IMR-90 (cell line): ENCODE data around the gene GDI2. TPM values are rescaled to one million over a fixed set of nuclear protein-coding genes. Genes with fewer than 3 reads are reported as not detected.

Experiments
- ATAC-seq: fragments of 200-7000 bp; cut with Tn5 transposase; 2 replicates; pipeline ENCODE4 v1.9.1; 2020; ENCODE audit warnings: low read depth, mild to moderate bottlenecking, moderate library complexity
- BruUV-seq: library from RNA; stranded (reverse); fragments of 400-500 nt; replicated peaks from 2 replicates; lab custom pipeline; 2021; lab: Mats Ljungman, UMichigan
- CTCF ChIA-PET: fragments of 300-600 bp; formaldehyde crosslinking; extraction: SDS; loops from one replicate; lab custom pipeline; 2021; ENCODE audit warnings: antibody characterized with exemption; lab: Yijun Ruan, JAX
- POLR2A ChIA-PET: fragments of 300-600 bp; sonication (Branson Sonifier 250); formaldehyde crosslinking; loops from one replicate; lab custom pipeline; 2022; ENCODE audit warnings: antibody characterized with exemption; ENCODE audit not compliant: unreplicated experiment; lab: Charles Lee
- DNase-seq: peaks from one replicate; pipeline ENCODE4 v3.0.0; 2013
- H2AFZ ChIP-seq: replicated peaks from 2 replicates; pipeline ENCODE3; 2013; ENCODE audit warnings: low read length, mild to moderate bottlenecking; ENCODE audit not compliant: poor library complexity
- H2AK5ac ChIP-seq: 2 replicates; pipeline ENCODE4 v1.6.1; 2013; ENCODE audit warnings: low read depth, low read length, inconsistent platforms
- H2AK9ac ChIP-seq: replicated peaks from 2 replicates; pipeline ENCODE3; 2013; ENCODE audit warnings: mild to moderate bottlenecking, low read depth, low read length, moderate library complexity; ENCODE audit not compliant: poor library complexity
- H2BK120ac ChIP-seq: 2 replicates; pipeline ENCODE4 v1.6.1; 2013; ENCODE audit warnings: low read depth, low read length, inconsistent platforms
- H2BK15ac ChIP-seq: 3 replicates; pipeline ENCODE4 v1.6.1; 2013; ENCODE audit warnings: low read depth, low read length, inconsistent platforms
- H2BK20ac ChIP-seq: 2 replicates; pipeline ENCODE4 v1.6.1; 2013; ENCODE audit warnings: low read depth, mild to moderate bottlenecking, inconsistent platforms, low read length, moderate library complexity
- H2BK5ac ChIP-seq: 2 replicates; pipeline ENCODE4 v1.6.1; 2013; ENCODE audit warnings: mild to moderate bottlenecking, low read depth, low read length, inconsistent platforms; ENCODE audit not compliant: poor library complexity, severe bottlenecking
- H3K14ac ChIP-seq: replicated peaks from 2 replicates; pipeline ENCODE4 v1.6.1; 2013; ENCODE audit warnings: low read depth, low read length, inconsistent platforms
- H3K18ac ChIP-seq: 2 replicates; pipeline ENCODE4 v1.6.1; 2013; ENCODE audit warnings: low read depth, low read length, control low read depth
- H3K23ac ChIP-seq: 2 replicates; pipeline ENCODE4 v1.6.1; 2013; ENCODE audit warnings: low read depth, low read length, inconsistent platforms
- H3K27ac ChIP-seq: 2 replicates; pipeline ENCODE4 v1.5.1; 2013; ENCODE audit warnings: mild to moderate bottlenecking, control low read depth, low read length; ENCODE audit not compliant: insufficient read depth
- H3K27me3 ChIP-seq: 2 replicates; pipeline ENCODE4 v1.6.1; 2013; ENCODE audit warnings: low read length; ENCODE audit not compliant: control insufficient read depth, insufficient read depth
- H3K36me3 ChIP-seq: 2 replicates; pipeline ENCODE4 v1.6.1; 2013; ENCODE audit warnings: low read length, mixed read lengths; ENCODE audit not compliant: control insufficient read depth, insufficient read depth
- H3K4ac ChIP-seq: 2 replicates; pipeline ENCODE4 v1.6.1; 2013; ENCODE audit warnings: low read depth, low read length, inconsistent platforms
- H3K4me1 ChIP-seq: 2 replicates; pipeline ENCODE4 v1.6.1; 2013; ENCODE audit warnings: low read length, mixed read lengths; ENCODE audit not compliant: control insufficient read depth, insufficient read depth
- H3K4me2 ChIP-seq: 2 replicates; pipeline ENCODE4 v1.6.1; 2013; ENCODE audit warnings: low read depth, mild to moderate bottlenecking, control low read depth, low read length, moderate library complexity
- H3K4me3 ChIP-seq: 2 replicates; pipeline ENCODE4 v1.5.1; 2013; ENCODE audit warnings: low read depth, mild to moderate bottlenecking, control low read depth, low read length, moderate library complexity; ENCODE audit not compliant: insufficient read depth
- H3K56ac ChIP-seq: 2 replicates; pipeline ENCODE4 v1.6.1; 2013; ENCODE audit warnings: low read length, inconsistent platforms; ENCODE audit not compliant: insufficient read depth; ENCODE audit errors: extremely low read depth
- H3K79me1 ChIP-seq, 2 experiments: 2 replicates each; pipeline ENCODE4 v1.6.1; 2013; ENCODE audit warnings: low read length in 2 of 2, inconsistent platforms in 1 of 2, low read depth in 1 of 2
- H3K9ac ChIP-seq: 2 replicates; pipeline ENCODE4 v1.6.1; 2013; ENCODE audit warnings: low read depth, low read length, control low read depth
- H3K9me1 ChIP-seq: 2 replicates; pipeline ENCODE4 v1.6.1; 2013; ENCODE audit warnings: low read length, inconsistent platforms; ENCODE audit not compliant: insufficient read depth
- H3K9me3 ChIP-seq: 2 replicates; pipeline ENCODE4 v1.6.1; 2013; ENCODE audit warnings: low read length; ENCODE audit not compliant: control insufficient read depth, insufficient read depth
- H4K20me1 ChIP-seq: 2 replicates; pipeline ENCODE4 v1.6.1; 2013; ENCODE audit warnings: low read length, inconsistent platforms; ENCODE audit not compliant: insufficient read depth
- H4K5ac ChIP-seq: 2 replicates; pipeline ENCODE4 v1.6.1; 2013; ENCODE audit warnings: mild to moderate bottlenecking, low read depth, low read length, control low read depth
- H4K8ac ChIP-seq, 2 experiments: 2 replicates each; pipeline ENCODE4 v1.6.1; 2013; ENCODE audit warnings: low read depth in 2 of 2, low read length in 2 of 2, control low read depth in 1 of 2, inconsistent platforms in 1 of 2
- H4K91ac ChIP-seq: 2 replicates; pipeline ENCODE4 v1.6.1; 2013; ENCODE audit warnings: low read depth, low read length, inconsistent platforms; ENCODE audit not compliant: insufficient read depth
- CTCF ChIP-seq: conservative IDR thresholded peaks from 2 replicates; pipeline ENCODE4 v1.5.1; 2012; ENCODE audit warnings: mild to moderate bottlenecking, low read depth, low read length, improper control_type of control experiment
- ELK1 ChIP-seq: fragments of 150-350 bp; IDR thresholded peaks from 2 replicates; pipeline ENCODE4 v1.6.1; 2016; ENCODE audit warnings: low read depth, mild to moderate bottlenecking, low read length, moderate library complexity, borderline replicate concordance
- MAFK ChIP-seq: IDR thresholded peaks from 2 replicates; pipeline ENCODE4 v1.6.1; 2012; ENCODE audit warnings: low read depth, low read length, improper control_type of control experiment
- MAZ ChIP-seq: IDR thresholded peaks from 2 replicates; pipeline ENCODE4 v1.6.1; 2012; ENCODE audit warnings: low read depth, mild to moderate bottlenecking, low read length, improper control_type of control experiment, moderate library complexity, borderline replicate concordance
- NFE2L2 ChIP-seq: fragments of 150-350 bp; IDR thresholded peaks from 2 replicates; pipeline ENCODE4 v1.6.1; 2016; ENCODE audit warnings: low read depth, mild to moderate bottlenecking, low read length
- POLR2A ChIP-seq: IDR thresholded peaks from 2 replicates; pipeline ENCODE4 v1.6.1; 2012; ENCODE audit warnings: mild to moderate bottlenecking, low read depth, low read length
- RFX5 ChIP-seq: IDR thresholded peaks from 2 replicates; pipeline ENCODE4 v1.8.0; 2012; ENCODE audit warnings: low read depth, mild to moderate bottlenecking, low read length, moderate library complexity
- SMC3 ChIP-seq: fragments of 150-350 bp; IDR thresholded peaks from 2 replicates; pipeline ENCODE4 v1.6.1; 2016; ENCODE audit warnings: low read depth, mild to moderate bottlenecking, antibody characterized with exemption, low read length, moderate library complexity
- USF2 ChIP-seq: fragments of 150-350 bp; IDR thresholded peaks from 2 replicates; pipeline ENCODE4 v1.6.1; 2017; ENCODE audit warnings: mild to moderate bottlenecking, antibody characterized with exemption, low read length, low read depth
- WGBS, 2 experiments: methylation state at CpG; one replicate each; pipeline versions ENCODE4 v1.1.5 to v1.1.7; 2013; ENCODE audit warnings: missing lambda C conversion rate in 2 of 2; ENCODE audit not compliant: insufficient read length in 1 of 2; ENCODE audit errors: extremely low coverage in 2 of 2; 5-methylcytosine and 5-hydroxymethylcytosine counted together
- dilution Hi-C: fragments of 300-500 bp; cut with HindIII; formaldehyde crosslinking; loops from one replicate; pipeline ENCODE4 v1.14.3; 2018; ENCODE audit warnings: low sequenced_read_pairs; ENCODE audit not compliant: unreplicated experiment
- in situ Hi-C: fragments of 300-500 bp; cut with MboI; formaldehyde crosslinking; loops from 3 replicates; pipeline ENCODE4 v1.14.3; 2019; ENCODE audit warnings: low sequenced_read_pairs, inconsistent platforms, mixed read lengths
- intact Hi-C: fragments of 100-400 bp; cut with micrococcal nuclease; formaldehyde crosslinking; loops from 2 replicates; pipeline ENCODE4 v1.10.0; 2022
- polyA plus RNA-seq, 3 experiments: library from polyadenylated mRNA; depleted of rRNA; stranded (reverse); fragments of >200 nt; gene quantifications; 2 replicates each; pipeline ENCODE4 v1.2.3, GENCODE V29; 2012; ENCODE audit warnings: low replicate concordance in 1 of 3
- total RNA-seq: library from RNA; depleted of rRNA; stranded (reverse); fragments of >200 nt; gene quantifications from 2 replicates; pipeline ENCODE4 v1.2.3, GENCODE V29; 2012

GDI2 gene
- total and polyA plus RNA-seq, 2 of the 4 experiments (the other 2 are of a cell fraction): 171 to 396 TPM

GRCh38 chr10:5751601-5752253 is 61.5 kb downstream of the GDI2 start:
- H3K27ac ChIP-seq: no peak overlapping the region
- BruUV-seq: no TSS peak
- intact Hi-C loops: no loop called here
- no peaks in the 10 kb centered on the region for H3K27me3 ChIP-seq
- POLR2A ChIA-PET: no interaction called here
- no peak overlapping the region for H2BK20ac ChIP-seq
- TF ChIP-seq MAFK (no peak), SMC3 (no peak), RFX5 (no peak), ELK1 (no peak), POLR2A (no peak), CTCF (no peak), MAZ (no peak), USF2 (no peak), NFE2L2 (no peak)
- CTCF ChIA-PET: interaction anchor here (0.6 kb wide), 1 partner anchor 8 kb away, joined by 3 read pairs; no protein-coding TSS in a partner anchor
- peaks cover 6% of the 10 kb centered on the region; the same call in 1 of the 2 replicates for H4K20me1 ChIP-seq
- no peak overlapping the region for H3K4ac ChIP-seq
- H4K8ac ChIP-seq: no peak overlapping the region
- ATAC-seq: no peak
- peaks cover 13% of the 10 kb centered on the region; the same call in 1 of the 2 replicates for H3K9me1 ChIP-seq
- no peak overlapping the region for H2BK5ac ChIP-seq
- no peak overlapping the region for H3K4me3 ChIP-seq
- DNase-seq: no peak
- no peaks in the 10 kb centered on the region for H3K9me3 ChIP-seq
- H3K4me1 ChIP-seq: no peaks in the 10 kb centered on the region
- no peak overlapping the region for H2AK9ac ChIP-seq
- H3K36me3 ChIP-seq: peaks cover 24% of the 10 kb centered on the region
- no peak overlapping the region for H3K14ac ChIP-seq
- H3K23ac ChIP-seq: 0 out of 2 replicates have a peak overlapping the region, but pooled peaks have one; percentile 20
- WGBS, 2 experiments: no CpG with 5 or more reads among the region's 6 CpGs
- H2AK5ac ChIP-seq: no peak overlapping the region
- peaks cover 9 to 44% of the 10 kb centered on the region in 2 experiments for H3K79me1 ChIP-seq
- dilution Hi-C loops: no loop called here
- no peak overlapping the region for H4K5ac ChIP-seq
- no peak overlapping the region for H3K18ac ChIP-seq
- no peak overlapping the region for H4K91ac ChIP-seq
- H3K4me2 ChIP-seq: no peak overlapping the region
- no peak overlapping the region for H2BK15ac ChIP-seq
- H2AFZ ChIP-seq: no peak overlapping the region
- in situ Hi-C loops: no loop called here
- H2BK120ac ChIP-seq: no peak overlapping the region
- H3K56ac ChIP-seq: no peak overlapping the region
- H3K9ac ChIP-seq: no peak overlapping the region
